A549 treated with dexamethasone at 1 μM for 4 hours (cell line): ENCODE results near the gene HIGD2B. TPM values are rescaled to one million over a fixed set of nuclear protein-coding genes. Genes with fewer than 3 reads are reported as not detected.

Experiments used
- total RNA-seq: library from RNA; stranded (reverse); fragments of 200-300 nt; extraction: Qiagen RNA extraction; gene quantifications from 5 replicates; pipeline ENCODE4 v1.2.3, GENCODE V29; 2022

HIGD2B gene, protein sequence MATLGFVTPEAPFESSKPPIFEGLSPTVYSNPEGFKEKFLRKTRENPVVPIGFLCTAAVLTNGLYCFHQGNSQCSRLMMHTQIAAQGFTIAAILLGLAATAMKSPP
- 0.10 TPM in 1 of 5 replicates, not detected in the others for total RNA-seq

DNA sequence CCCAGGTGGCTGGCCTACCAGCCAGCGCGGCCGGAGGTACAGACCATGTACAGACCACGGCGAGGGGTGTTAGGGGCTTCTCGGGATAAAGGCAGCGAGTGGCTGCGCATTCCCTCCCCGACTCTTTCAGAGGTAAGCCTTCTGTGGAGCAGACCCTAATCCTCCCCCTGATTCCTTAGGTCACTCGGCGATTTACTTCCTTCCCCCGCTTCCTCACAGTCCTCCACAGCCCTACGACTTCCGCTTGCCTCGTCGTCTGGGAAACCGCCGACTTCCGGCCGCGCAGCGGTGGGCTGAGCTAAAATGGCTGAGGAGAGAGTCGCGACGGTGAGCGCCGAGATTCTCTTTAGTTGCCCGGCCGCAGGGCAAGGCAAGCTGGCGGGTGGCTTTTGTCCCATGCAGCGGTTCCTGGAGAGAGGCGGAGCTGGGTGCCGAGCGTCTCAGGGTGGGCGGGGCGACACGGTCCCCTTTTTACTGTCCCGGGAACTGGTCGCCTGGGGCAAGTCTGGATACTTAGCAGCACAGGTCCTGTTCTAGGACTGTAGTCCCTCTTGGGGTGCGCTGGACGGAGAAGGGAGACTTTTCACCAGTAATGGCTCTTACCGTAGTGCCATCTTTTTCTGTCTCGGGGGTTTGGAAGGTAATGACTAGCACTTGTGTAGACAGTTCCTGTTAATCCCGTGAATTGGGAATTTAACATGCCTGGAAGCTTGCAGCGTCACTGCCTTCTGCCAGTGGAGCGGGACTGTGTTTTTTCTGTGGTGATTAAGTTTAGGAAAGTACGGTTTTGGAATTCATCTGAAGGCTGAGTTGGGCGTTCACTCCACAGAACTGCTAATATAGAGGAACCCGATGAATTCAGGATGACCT is at the start of gene HIGD2B, which contains the start of gene BBS4:
TSS of gene HIGD2B (minus strand) at position 258 of the 870 bp plus-strand sequence. CDS start 9,808 bp downstream, outside the sequence.
TSS of gene BBS4 (plus strand) at position 283 of the 870 bp plus-strand sequence. CDS start at position 304, 21 bp downstream.

DNA sequence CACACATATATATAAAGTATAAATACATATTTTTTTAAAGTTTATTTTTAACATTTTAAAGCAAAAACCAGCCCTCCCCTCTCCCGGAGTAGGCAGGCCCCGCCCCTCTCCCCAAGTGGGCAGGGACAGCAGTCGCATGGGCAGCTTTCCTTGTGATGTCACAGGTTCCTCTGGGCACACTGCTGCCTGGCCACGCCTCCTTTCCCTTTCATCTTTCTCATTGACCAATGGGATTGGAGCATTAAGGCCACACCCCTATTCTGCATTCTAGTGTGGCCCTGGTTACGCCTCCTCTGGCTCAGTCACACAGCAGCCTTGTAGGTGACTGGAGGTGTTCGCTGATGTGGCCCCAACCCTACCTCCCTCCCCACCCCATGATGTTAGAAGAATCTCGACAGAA is 31.6 kb downstream of the HIGD2B start, which contains the start of gene GOLGA6B:
TSS of gene GOLGA6B (plus strand) at position 301 of the 400 bp plus-strand sequence. CDS start at position 342, 41 bp downstream.

Other genes with a start within 250 kb of the HIGD2B start
- gene ARIH1, start 211.9 kb downstream of the HIGD2B start, total RNA-seq = 42.6 to 78.8 TPM (median 76.6 TPM) in 5 replicates
- 0.05 TPM in 1 of 5 replicates, not detected in the others for gene GOLGA6B, start 31.5 kb downstream of the HIGD2B start, total RNA-seq
- gene BBS4, start within 50 bp of the HIGD2B start, total RNA-seq = 14.0 to 17.8 TPM (median 15.4 TPM) in 5 replicates
- 67.1 to 73.7 TPM (median 71.4 TPM) in 5 replicates for gene ADPGK, start 97.6 kb upstream of the HIGD2B start, total RNA-seq